HUES6 (cell line): ENCODE data around the gene VSIG1.

Source experiments
- H3K27ac ChIP-seq: 2 replicates; pipeline ENCODE4 v1.7.0; 2013; ENCODE audit warnings: low read depth, mild to moderate bottlenecking, low read length, inconsistent platforms
- H3K27me3 ChIP-seq: 2 replicates; pipeline ENCODE4 v1.6.1; 2013; ENCODE audit warnings: low read length; ENCODE audit not compliant: control insufficient read depth, insufficient read depth
- H3K36me3 ChIP-seq: 2 replicates; pipeline ENCODE4 v1.6.1; 2013; ENCODE audit warnings: low read length; ENCODE audit not compliant: control insufficient read depth, insufficient read depth
- H3K4me1 ChIP-seq: 2 replicates; pipeline ENCODE4 v1.6.1; 2013; ENCODE audit warnings: low read length; ENCODE audit not compliant: control insufficient read depth, insufficient read depth
- H3K4me3 ChIP-seq: 2 replicates; pipeline ENCODE4 v1.5.1; 2013; ENCODE audit warnings: low read depth, low read length
- H3K9ac ChIP-seq: one replicate; pipeline ENCODE4 v1.6.1; 2013; ENCODE audit warnings: mild to moderate bottlenecking, low read length
- H3K9me3 ChIP-seq: 2 replicates; pipeline ENCODE4 v1.6.1; 2013; ENCODE audit warnings: low read depth, low read length; ENCODE audit not compliant: control insufficient read depth, insufficient read depth

Gene VSIG1

DNA sequence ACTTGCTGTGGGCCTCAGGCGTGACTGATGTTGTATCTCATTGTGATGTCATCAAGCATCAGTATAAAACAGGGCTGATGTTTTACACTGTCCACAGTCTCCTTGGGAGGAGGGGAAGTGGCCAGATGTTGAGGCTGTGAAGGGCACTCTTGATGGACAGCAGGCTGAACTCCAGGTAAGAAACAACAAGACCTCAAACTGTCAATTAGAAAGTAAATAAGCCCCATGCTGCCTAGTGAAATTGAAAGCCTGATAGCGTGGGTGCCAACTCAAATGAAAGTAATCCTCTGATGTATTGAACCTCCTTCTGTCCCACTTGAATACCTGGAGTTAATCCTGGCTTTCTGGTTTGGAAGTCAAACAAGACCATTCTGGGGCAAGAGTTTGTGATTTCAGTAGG, 19.7 kb downstream of the VSIG1 start:
- H3K27me3 ChIP-seq, result peaks cover 20% of the 10 kb centered on the region; the same call in 1 of the 2 replicates

DNA sequence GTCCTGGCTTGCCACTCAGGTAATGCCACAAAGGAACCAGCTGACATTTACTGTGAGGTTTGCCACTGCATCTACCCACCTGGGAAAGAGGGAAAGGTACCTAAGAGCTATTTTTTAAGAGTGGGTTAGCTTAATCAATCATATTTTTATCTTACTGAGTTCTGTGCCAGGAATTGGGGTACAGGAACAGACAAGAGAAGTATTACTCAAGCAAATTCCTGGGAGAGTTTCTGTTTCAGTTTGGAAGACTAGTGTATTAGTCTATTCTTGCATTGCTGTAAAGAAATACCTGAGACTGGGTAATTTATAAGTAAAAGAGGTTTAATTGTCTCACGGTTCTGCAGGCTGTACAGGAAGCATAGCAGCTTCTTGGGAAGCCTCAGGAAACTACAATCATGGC, 23.3 kb downstream of the VSIG1 start:
- H3K36me3 ChIP-seq, result no peaks in the 10 kb centered on the region
- H3K4me1 ChIP-seq, result peaks cover 5% of the 10 kb centered on the region
- no peak overlapping the region for H3K4me3 ChIP-seq
- no peak overlapping the region for H3K9ac ChIP-seq
- peaks cover 13% of the 10 kb centered on the region; the same call in 1 of the 2 replicates for H3K27me3 ChIP-seq
- no peak overlapping the region for H3K27ac ChIP-seq
- no peaks in the 10 kb centered on the region for H3K9me3 ChIP-seq

More for the DNA sequence above, 19.7 kb downstream of the VSIG1 start:
- Histone ChIP-seq H3K27ac (no peak overlapping the region), H3K4me1 (peaks cover 5% of the 10 kb centered on the region), H3K9me3 (no peaks in the 10 kb centered on the region), H3K4me3 (no peak overlapping the region), H3K9ac (no peak overlapping the region), H3K36me3 (no peaks in the 10 kb centered on the region)

DNA sequence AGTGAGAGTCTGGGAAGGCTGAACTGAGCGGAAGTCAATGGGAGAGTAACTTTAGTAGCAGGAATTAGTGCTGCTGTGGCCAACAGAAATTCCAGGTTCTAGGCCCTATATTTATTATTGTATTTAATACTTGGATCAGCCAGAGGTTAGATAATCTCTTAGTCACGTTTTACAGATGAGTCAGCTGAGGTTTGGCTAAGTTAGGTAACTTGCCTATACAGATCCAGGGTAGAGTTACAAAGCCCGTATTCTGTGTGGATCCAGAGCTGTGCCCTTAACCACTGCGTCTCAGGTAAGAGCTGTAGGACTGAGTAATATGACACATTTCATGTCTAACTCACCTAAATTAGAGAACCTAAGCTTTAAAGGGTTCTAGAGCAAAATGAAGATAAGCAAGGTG, 26.0 kb downstream of the VSIG1 start:
- Histone ChIP-seq H3K9me3 (no peaks in the 10 kb centered on the region), H3K4me1 (peaks cover 5% of the 10 kb centered on the region), H3K4me3 (no peak overlapping the region), H3K27ac (no peak overlapping the region), H3K36me3 (no peaks in the 10 kb centered on the region), H3K9ac (no peak overlapping the region), H3K27me3 (peaks cover 17% of the 10 kb centered on the region; the same call in 1 of the 2 replicates)

GRCh38 chrX:108071578-108071977, 26.7 kb downstream of the VSIG1 start:
- Histone ChIP-seq H3K36me3 (no peaks in the 10 kb centered on the region), H3K4me3 (no peak overlapping the region), H3K4me1 (peaks cover 3% of the 10 kb centered on the region), H3K9ac (no peak overlapping the region), H3K9me3 (no peaks in the 10 kb centered on the region), H3K27me3 (peaks cover 18% of the 10 kb centered on the region; the same call in 1 of the 2 replicates), H3K27ac (no peak overlapping the region)

DNA sequence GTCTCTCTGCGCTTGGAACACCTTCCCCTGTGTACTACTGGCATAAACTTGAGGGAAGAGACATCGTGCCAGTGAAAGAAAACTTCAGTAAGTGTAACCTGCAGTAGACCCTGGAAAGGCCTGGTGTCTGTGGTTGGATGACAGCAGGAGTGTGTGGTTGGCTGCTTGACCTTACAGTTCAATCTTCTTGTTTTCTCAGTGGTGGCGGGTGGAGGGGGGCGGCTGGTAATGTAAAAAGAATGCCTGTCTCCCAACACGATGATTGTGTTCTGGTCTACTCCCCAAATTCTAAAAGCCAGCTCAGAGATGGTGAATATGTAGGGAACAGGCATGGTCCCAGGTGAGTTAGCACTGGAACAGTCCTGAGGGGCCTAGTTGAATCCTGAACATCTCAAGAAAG, 27.9 kb downstream of the VSIG1 start:
- Histone ChIP-seq H3K27me3 (peaks cover 13% of the 10 kb centered on the region; the same call in 1 of the 2 replicates), H3K4me1 (no peaks in the 10 kb centered on the region), H3K27ac (no peak overlapping the region), H3K36me3 (no peaks in the 10 kb centered on the region), H3K9me3 (no peaks in the 10 kb centered on the region), H3K4me3 (no peak overlapping the region), H3K9ac (no peak overlapping the region)

DNA sequence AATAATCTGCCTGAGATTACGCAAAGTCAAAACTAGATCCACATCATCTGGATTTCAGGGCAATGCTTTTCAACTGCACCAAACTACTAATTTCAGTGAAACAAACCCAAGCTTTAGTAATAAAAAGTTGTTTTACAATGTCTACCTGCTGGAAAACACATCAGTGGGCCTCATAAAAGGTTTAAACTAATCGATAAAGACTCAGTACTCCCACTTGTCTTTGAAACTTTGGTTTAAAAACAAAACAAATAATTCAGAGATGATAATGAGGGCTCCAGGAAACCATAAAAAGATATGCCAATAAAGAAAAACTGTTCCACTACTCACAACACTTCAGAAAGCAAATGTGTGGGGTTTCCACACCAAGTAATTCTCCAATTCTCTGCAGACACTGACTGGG, 36.2 kb downstream of the VSIG1 start:
- Histone ChIP-seq H3K36me3 (peaks cover 21% of the 10 kb centered on the region), H3K9ac (no peak overlapping the region), H3K4me3 (no peak overlapping the region), H3K9me3 (no peaks in the 10 kb centered on the region), H3K4me1 (no peaks in the 10 kb centered on the region), H3K27ac (no peak overlapping the region), H3K27me3 (peaks cover under 1% of the 10 kb centered on the region; the same call in 1 of the 2 replicates)

DNA sequence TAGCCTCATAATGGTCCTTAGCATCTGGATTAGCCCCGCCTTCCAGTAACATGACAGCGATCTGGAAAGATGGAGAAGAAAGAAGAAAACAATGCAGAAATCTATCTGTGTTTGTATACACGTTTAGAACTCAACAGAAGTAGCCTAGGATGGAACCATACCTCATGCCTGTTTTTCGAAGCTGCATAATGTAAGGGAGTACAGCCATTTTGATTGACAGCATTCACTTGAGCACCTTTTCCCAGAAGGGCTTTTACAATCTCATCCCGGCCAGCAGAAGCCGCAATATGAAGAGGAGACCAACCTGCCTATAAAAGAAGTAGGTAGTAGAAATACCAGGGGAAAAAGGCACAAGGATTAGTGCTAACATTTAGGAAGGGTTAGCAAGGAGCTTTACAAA, 42.9 kb downstream of the VSIG1 start:
- Histone ChIP-seq H3K36me3 (peaks cover 44% of the 10 kb centered on the region), H3K4me3 (no peak overlapping the region), H3K9me3 (no peaks in the 10 kb centered on the region), H3K27me3 (peaks cover 3% of the 10 kb centered on the region; the same call in 1 of the 2 replicates), H3K27ac (no peak overlapping the region), H3K4me1 (peaks cover 2% of the 10 kb centered on the region; the same call in 1 of the 2 replicates), H3K9ac (no peak overlapping the region)

- Histone ChIP-seq H3K4me3 (no peak overlapping the region), H3K9ac (no peak overlapping the region), H3K9me3 (no peaks in the 10 kb centered on the region), H3K27ac (no peak overlapping the region), H3K36me3 (peaks cover 44% of the 10 kb centered on the region), H3K4me1 (peaks cover 2% of the 10 kb centered on the region; the same call in 1 of the 2 replicates), H3K27me3 (peaks cover 3% of the 10 kb centered on the region; the same call in 1 of the 2 replicates)
Measured at GRCh38 chrX:108088511-108088910, 43.6 kb downstream of the VSIG1 start.

DNA sequence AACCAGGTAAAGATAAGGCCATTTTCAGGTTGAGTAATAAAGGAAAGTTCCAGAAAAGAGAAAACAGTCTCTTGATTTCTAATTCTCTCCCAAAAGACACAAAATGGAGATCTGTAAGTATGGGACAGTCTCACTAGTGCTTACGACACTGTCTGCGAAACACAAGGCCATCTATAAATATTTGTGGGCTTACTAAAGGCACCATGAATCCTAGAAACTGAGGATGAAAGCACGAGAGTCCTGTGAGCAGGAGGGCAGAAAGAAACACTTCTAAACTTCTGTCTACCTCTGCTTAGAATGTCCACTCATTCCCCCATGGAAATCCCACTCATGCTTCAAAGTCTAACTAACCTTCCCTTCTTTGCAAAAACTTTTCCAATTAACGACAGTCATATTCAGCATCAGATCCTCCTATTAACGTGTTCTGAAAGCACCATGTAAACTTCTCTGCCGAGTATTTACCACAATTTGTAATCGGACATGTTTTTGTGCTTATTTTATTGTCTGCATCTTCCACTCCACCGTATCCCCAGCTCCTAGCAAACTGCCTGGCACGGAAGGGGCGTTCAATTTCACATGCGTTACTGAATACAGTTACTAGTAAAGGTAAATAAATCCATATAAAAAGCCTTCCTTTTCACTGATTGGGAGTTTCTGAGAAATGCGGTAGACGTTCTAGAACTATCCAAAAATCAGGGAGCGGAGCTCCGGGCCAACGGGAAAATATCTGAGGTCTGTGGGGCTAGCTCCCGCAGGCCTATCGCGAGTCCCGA, 45.8 kb downstream of the VSIG1 start:
- H3K4me3 ChIP-seq, result peak overlapping the region; percentile 84
- H3K27ac ChIP-seq, result peak overlapping the region; percentile 24; the same call in 1 of the 2 replicates
- H3K9me3 ChIP-seq, result no peaks in the 10 kb centered on the region
- peaks cover 2% of the 10 kb centered on the region; the same call in 1 of the 2 replicates for H3K4me1 ChIP-seq
- H3K36me3 ChIP-seq, result peaks cover 28% of the 10 kb centered on the region
- H3K9ac ChIP-seq, result peak overlapping the region; percentile 90
- peaks cover 3% of the 10 kb centered on the region; the same call in 1 of the 2 replicates for H3K27me3 ChIP-seq

DNA sequence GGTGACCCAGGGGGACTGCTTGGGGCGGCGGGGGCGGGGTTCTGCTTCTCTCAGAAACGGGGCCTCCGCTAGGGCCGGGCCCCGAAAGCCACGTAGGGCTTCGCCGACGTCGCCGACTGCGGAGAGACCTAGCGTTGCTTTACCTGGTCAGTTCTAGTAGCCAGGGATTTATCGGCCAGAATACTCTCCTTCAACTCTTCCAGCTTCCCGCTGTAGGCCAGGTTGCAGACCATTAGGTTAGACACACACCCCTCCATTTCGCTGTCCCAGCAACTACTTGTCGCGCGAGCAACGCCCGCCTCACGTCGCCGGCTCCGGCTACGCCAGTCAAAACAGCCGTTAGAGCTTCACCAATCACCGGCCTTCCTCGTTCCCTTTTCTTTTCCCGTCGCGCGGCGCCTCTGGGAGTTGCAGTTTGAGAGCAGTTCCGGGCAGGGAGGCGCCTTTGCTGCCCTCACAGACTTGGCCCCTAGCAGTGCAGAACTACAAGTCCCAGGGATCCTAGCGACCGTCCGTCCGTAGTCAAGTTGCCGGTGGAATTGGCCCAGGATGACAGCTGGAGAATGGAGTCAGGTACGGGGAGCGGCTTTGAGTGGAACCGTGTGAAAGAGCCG, 46.5 kb downstream of the VSIG1 start, which contains the start of the genes ATG4A and PSMD10:
ATG4A (plus strand) TSS at position 515 of the 614 bp plus-strand sequence; CDS start at position 564, 49 bp downstream.
PSMD10 (minus strand) TSS at position 279 of the 614 bp plus-strand sequence; CDS start at position 257, 22 bp downstream.
- H3K9me3 ChIP-seq, result no peaks in the 10 kb centered on the region
- H3K27ac ChIP-seq, result peak within 1 kb of the TSS; percentile 24; the same call in 1 of the 2 replicates
- peak within 1 kb of the TSS; percentile 84 for H3K4me3 ChIP-seq
- peaks cover 3% of the 10 kb centered on the region; the same call in 1 of the 2 replicates for H3K27me3 ChIP-seq
- H3K36me3 ChIP-seq, result peaks cover 23% of the 10 kb centered on the region
- H3K9ac ChIP-seq, result peak within 1 kb of the TSS; percentile 90
- peaks cover 2% of the 10 kb centered on the region; the same call in 1 of the 2 replicates for H3K4me1 ChIP-seq
